Measurements from ENCODE around the gene EFCAB14.

- no peak for TF ChIP-seq EZH2 (IDR thresholded peaks at IDR 0.05; ENCODE audit: borderline replicate concordance, low read depth, low read length, severe bottlenecking)
- TF ChIP-seq CTCF (IDR thresholded peaks at IDR 0.05; ENCODE audit: borderline replicate concordance, extremely low read depth, low read length, poor library complexity, severe bottlenecking): no peak
These were observed 49.5 kb upstream of the EFCAB14 start for GRCh38 chr1:46768445-46768844.
